Prostate gland (tissue), 2 donors: ENCODE results near the gene FPR3. TPM values are rescaled to one million over a fixed set of nuclear protein-coding genes. Genes with fewer than 3 reads are reported as not detected.

ENCODE experiments used
- DNase-seq: peaks from one replicate; pipeline ENCODE4 v3.0.0-alpha.2; 2019; ENCODE audit warnings: low spot score
- H3K27ac ChIP-seq, 2 donors: fragments of 200-600 bp; sonication (generic); 2 replicates each; pipeline ENCODE4 v1.5.1; 2017 to 2019
- H3K27me3 ChIP-seq: fragments of 200-600 bp; sonication (generic); replicated peaks from 2 replicates; pipeline ENCODE4 v1.5.1; 2019; ENCODE audit not compliant: insufficient read depth
- H3K36me3 ChIP-seq, 2 donors: fragments of 200-600 bp; sonication (generic); 1 replicate in 1 of 2; 2 replicates in 1 of 2; pipeline versions ENCODE4 v1.5.1 to v1.8.1; 2017 to 2019
- H3K4me1 ChIP-seq: fragments of 200-600 bp; sonication (generic); replicated peaks from 2 replicates; pipeline ENCODE4 v1.5.1; 2019
- H3K4me3 ChIP-seq, 2 donors: fragments of 200-600 bp; sonication (generic); 2 replicates each; pipeline ENCODE4 v1.5.1; 2017 to 2019
- H3K9me3 ChIP-seq: fragments of 200-600 bp; sonication (generic); 2 replicates; pipeline ENCODE4 v1.5.1; 2017
- POLR2A ChIP-seq: fragments of 450-650 bp; IDR thresholded peaks from one replicate; pipeline ENCODE4 v1.6.1; 2016; ENCODE audit warnings: antibody characterized with exemption, mild to moderate bottlenecking
- POLR2AphosphoS5 ChIP-seq: sonication (generic); formaldehyde crosslinking; IDR thresholded peaks from one replicate; pipeline ENCODE4 v1.6.1; 2017; ENCODE audit warnings: antibody characterized with exemption
- WGBS: methylation state at CpG from one replicate; pipeline ENCODE4 v1.1.5; 2018; 5-methylcytosine and 5-hydroxymethylcytosine counted together
- intact Hi-C: fragments of 100-400 bp; cut with DNase I; formaldehyde crosslinking; loops from one replicate; pipeline ENCODE4 v1.14.2; 2022
- total RNA-seq, 2 donors: library from RNA; depleted of rRNA; stranded (reverse); fragments of >200 nt; gene quantifications; one replicate each; pipeline ENCODE4 v1.1.0, GENCODE V29; 2016
- TF ChIP-seq, protein P1 (sequence below), 4 experiments: fragments of 200-600 bp in 2 of 4; fragments of 450-650 bp in 2 of 4; sonication (generic) in 2 of 4; IDR thresholded peaks; 1 replicate in 3 of 4; 2 replicates in 1 of 4; pipeline ENCODE4 v1.5.1; 2016 to 2019; ENCODE audit warnings: antibody characterized with exemption in 4 of 4, mild to moderate bottlenecking in 2 of 4, moderate library complexity in 2 of 4

Gene FPR3
- total RNA-seq, 2 donors from 2014 or later: 1.0 to 4.8 TPM

DNA sequence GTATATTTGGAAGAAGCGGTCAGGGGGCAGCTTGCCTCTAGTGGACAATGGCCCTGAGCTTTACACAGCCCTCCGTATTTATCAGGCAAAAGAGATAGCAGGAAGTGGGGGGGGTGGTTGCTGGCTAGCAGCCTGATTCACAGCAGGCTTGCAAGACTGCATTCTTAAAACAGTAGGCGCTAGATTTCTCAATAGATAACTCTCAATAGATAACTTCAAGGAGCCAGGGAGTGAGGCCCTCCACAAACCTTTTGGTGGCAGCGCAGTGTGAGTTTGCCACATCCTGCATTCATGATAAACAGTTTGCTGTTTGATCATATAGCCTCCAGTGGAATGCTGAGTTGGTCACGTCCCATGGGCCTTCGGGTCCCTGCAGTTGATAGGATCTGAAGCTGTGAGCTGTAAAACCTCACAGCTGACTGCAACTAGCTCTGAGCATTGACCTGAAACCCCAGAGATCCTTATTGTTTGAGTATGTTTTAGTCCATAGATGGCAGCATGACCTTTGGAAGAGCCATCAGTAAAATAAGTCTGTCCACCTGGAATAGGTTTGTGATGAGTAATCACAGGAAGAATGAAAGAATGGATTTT, 12.2 kb downstream of the FPR3 start:
- Histone ChIP-seq H3K27me3 (no peaks in the 10 kb centered on the region), H3K4me1 (no peaks in the 10 kb centered on the region), H3K36me3 (no peaks in the 10 kb centered on the region), H3K9me3 (no peaks in the 10 kb centered on the region), H3K27ac (no peak overlapping the region), H3K4me3 (no peak overlapping the region)
- TF ChIP-seq, protein P1, sequence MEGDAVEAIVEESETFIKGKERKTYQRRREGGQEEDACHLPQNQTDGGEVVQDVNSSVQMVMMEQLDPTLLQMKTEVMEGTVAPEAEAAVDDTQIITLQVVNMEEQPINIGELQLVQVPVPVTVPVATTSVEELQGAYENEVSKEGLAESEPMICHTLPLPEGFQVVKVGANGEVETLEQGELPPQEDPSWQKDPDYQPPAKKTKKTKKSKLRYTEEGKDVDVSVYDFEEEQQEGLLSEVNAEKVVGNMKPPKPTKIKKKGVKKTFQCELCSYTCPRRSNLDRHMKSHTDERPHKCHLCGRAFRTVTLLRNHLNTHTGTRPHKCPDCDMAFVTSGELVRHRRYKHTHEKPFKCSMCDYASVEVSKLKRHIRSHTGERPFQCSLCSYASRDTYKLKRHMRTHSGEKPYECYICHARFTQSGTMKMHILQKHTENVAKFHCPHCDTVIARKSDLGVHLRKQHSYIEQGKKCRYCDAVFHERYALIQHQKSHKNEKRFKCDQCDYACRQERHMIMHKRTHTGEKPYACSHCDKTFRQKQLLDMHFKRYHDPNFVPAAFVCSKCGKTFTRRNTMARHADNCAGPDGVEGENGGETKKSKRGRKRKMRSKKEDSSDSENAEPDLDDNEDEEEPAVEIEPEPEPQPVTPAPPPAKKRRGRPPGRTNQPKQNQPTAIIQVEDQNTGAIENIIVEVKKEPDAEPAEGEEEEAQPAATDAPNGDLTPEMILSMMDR (IDR thresholded peaks at IDR 0.05): no peak
- TF ChIP-seq POLR2AphosphoS5 (no peak), POLR2A (no peak)
- WGBS: 28% methylated on average over 6 of the region's 6 CpGs
- intact Hi-C loops: no loop called here
- DNase-seq: peak; percentile 19

DNA sequence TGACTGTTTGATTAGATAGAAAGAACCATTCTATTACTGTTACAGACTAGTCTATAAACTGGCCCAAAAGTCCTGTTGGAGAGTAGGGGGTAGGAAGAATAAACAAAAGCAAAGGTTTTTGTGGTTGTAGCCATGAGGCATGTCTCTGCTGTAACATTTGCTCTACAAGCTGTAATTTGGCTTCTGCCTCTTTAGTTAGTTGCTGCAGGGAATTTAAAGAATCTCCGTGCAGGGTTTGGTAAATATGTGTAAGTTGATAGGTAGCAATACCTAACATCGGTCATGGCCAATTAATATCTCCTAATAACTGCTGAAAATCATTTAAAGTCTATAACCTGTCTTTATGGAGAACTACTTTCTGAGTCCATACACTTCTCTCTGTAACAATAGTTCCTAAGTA, 13.0 kb downstream of the FPR3 start:
- TF ChIP-seq, protein P1 (IDR thresholded peaks at IDR 0.05): no peak
- TF ChIP-seq POLR2A (no peak), POLR2AphosphoS5 (no peak)
- DNase-seq: no peak
- Histone ChIP-seq H3K4me1 (no peaks in the 10 kb centered on the region), H3K27me3 (no peaks in the 10 kb centered on the region), H3K4me3 (no peak overlapping the region), H3K9me3 (no peaks in the 10 kb centered on the region), H3K36me3 (no peaks in the 10 kb centered on the region), H3K27ac (no peak overlapping the region)
- 53% methylated on average over 2 of the region's 2 CpGs for WGBS
- intact Hi-C loops: no loop called here

DNA sequence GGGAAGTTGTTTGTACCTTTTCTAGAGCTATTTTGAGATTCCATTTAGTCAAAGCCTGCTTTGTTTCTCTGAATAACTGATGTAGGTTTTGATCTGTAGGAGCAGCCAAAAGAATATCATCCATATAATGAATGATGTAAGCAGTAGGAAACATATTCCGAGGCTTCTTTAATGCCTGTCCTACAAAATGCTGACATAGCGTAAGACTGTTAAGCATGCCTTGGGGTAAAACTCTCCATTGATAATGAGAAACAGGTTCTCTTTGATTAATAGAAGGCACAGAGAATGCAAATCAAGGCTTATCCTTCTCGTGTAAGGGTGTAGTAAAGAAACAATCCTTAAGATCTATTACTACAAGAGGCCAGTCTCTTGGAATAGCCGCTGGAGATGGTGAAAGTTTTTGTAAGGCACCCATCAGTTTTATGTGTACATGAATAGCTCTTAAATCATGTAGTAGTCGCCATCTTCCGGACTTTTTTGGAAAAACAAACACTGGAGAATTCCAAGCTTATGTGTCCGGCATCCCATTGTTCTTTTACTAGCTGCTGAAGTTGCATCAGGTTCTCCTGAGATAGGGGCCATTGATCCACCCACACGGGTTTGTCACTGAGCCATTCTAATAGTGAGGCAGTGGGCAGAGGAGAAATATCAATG, 13.5 kb downstream of the FPR3 start:
- no peaks in the 10 kb centered on the region for H3K27me3 ChIP-seq
- H3K4me1 ChIP-seq: no peaks in the 10 kb centered on the region
- H3K9me3 ChIP-seq: no peaks in the 10 kb centered on the region
- DNase-seq: peak; percentile 30
- no peak overlapping the region for H3K4me3 ChIP-seq
- 51% methylated on average over 8 of the region's 8 CpGs for WGBS
- H3K36me3 ChIP-seq: no peaks in the 10 kb centered on the region
- intact Hi-C loops: no loop called here
- TF ChIP-seq POLR2AphosphoS5 (peak; percentile 36), POLR2A (no peak)
- TF ChIP-seq, protein P1 (IDR thresholded peaks at IDR 0.05): peak in 1 of 4 experiments; percentile 24
- no peak overlapping the region for H3K27ac ChIP-seq

DNA sequence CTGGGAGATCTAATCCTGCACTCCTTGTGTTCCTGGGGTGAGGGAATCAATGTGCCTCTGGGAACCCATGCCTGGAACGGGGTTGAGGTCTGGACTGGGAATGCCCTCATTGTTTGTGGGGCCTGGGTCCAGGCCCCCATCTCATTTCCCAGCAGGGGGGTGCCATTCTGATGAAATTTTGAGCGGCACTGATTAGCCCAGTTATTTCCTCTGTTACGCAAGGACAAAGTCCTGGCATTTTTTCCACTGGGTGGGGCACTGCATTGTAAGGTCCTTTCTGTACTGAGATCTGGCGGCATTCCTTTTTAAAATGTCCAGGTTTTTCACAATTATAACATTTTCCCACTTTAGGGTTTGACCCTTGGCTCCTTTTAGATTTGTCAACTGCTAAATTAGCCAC, 14.8 kb downstream of the FPR3 start:
- Histone ChIP-seq H3K36me3 (no peaks in the 10 kb centered on the region), H3K27me3 (no peaks in the 10 kb centered on the region), H3K4me1 (no peaks in the 10 kb centered on the region), H3K27ac (no peak overlapping the region), H3K9me3 (no peaks in the 10 kb centered on the region), H3K4me3 (no peak overlapping the region)
- DNase-seq: no peak
- intact Hi-C loops: no loop called here
- WGBS: 78% methylated on average over 4 of the region's 4 CpGs
- TF ChIP-seq POLR2AphosphoS5 (no peak), POLR2A (no peak)
- TF ChIP-seq, protein P1 (IDR thresholded peaks at IDR 0.05): no peak

DNA sequence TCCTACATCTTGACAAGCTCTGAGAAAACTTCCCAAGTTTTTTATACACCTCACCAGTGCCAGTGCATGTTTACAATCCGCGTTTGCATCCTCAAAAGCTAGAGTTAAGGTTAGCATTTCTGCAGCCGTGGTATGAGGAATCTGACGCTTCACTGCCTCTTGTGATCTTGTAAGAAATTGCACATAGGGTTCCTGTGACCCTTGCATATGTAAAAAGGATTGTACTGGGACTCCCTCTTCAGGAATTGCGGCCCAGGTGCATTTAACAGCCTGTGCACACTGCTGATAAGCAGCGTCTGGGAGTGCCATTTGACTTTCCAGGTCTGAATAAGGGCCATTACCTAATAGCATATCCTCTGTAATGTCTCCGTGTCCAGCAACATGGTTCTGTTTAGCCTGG, 15.3 kb downstream of the FPR3 start:
- Histone ChIP-seq H3K4me3 (no peak overlapping the region), H3K9me3 (no peaks in the 10 kb centered on the region), H3K36me3 (no peaks in the 10 kb centered on the region), H3K27me3 (no peaks in the 10 kb centered on the region), H3K27ac (no peak overlapping the region), H3K4me1 (no peaks in the 10 kb centered on the region)
- 55% methylated on average over 7 of the region's 7 CpGs for WGBS
- no peak for TF ChIP-seq POLR2A
- TF ChIP-seq, protein P1 (IDR thresholded peaks at IDR 0.05): no peak
- no peak for TF ChIP-seq POLR2AphosphoS5
- intact Hi-C loops: no loop called here
- no peak for DNase-seq
